ENCODE data around the gene AP5S1.
A peak's percentile ranks its signal among the peaks of the same experiment; 100 is the strongest.
"Not testable (repeated sequence)": the region's sequence is repeated elsewhere in the genome, so short reads cannot be mapped to it uniquely, and the experiment has no call there.

AP5S1 gene

DNA sequence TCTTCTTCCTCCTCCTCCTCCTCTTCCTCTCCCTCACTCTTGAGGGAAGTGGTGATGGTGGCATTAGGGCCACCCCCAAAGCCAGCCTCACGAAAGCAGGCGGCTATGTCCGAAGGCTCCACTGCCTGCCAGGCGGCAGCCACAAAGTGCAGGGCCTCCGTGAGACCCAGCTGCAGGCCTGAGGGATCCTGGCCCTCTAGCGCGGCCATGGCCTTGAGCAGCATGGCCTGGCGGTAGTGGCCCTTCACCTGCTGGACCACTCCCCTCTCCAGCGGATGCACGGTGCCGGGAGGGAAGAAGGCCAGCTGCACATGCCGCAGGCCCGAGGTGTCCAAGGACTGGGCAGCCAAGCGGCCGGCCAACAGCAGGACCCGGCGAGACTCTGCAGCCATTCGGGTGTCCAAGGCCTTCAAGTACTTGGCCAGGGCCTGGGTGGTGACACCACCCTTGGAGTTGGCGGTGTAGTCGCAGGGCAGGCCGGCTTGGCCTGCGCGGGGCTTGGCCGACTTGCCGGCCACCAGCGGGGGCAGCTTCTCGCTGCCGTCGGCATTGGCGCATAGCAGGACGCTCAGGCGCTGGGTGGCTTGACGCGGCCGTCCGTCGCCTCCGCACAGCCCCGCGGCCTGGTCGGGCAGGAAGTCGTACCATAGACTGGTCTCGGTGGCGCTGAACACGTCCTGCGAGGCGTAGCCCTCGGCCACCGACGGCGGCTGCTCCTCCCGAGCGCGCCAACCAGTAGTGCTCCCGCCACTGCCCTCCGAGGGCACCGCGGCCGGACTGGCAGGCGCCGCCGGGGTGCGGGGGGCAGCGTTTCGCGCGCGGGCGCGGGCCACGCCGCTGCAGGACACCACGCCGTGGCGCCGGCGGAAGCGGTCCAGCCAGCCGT, 34.9 kb upstream of the AP5S1 start:
- intact Hi-C loops (cut with micrococcal nuclease): loop anchor here (1.0 kb wide), 1 partner anchor 70 kb away; no protein-coding TSS in a partner anchor
- Mint-ChIP-seq H3K27me3 (peaks cover 3% of the 10 kb centered on the region), H3K4me3 (peak overlapping the region; percentile 81), H3K9me3 (no peaks in the 10 kb centered on the region), H3K36me3 (ENCODE audit: low read depth) (peaks cover 35% of the 10 kb centered on the region), H3K4me1 (ENCODE audit: low read depth) (peaks cover 61% of the 10 kb centered on the region), H3K27ac (peak overlapping the region; percentile 78)

DNA sequence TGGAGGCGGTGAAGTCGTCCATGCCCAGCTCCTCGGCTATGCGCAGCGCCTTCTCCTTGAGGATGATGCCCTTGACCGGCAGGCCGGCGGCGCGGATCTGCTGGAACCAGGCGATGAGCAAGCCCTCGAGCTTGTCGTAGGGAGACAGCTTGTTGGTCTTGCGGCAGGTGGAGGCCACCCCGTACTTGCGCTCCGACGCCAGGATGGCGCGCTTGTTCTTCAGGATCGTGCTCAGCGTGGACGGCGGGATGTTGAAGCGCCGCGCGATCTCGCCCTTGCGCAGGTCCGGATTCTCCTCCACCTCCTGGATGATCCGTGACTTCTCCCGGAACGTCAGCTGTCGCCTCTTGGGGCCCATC, 34.2 kb upstream of the AP5S1 start:
- H3K36me3 Mint-ChIP-seq (ENCODE audit: low read depth): peaks cover 35% of the 10 kb centered on the region
- intact Hi-C loops (cut with micrococcal nuclease): loop anchor here (1.0 kb wide), 1 partner anchor 69 kb away; no protein-coding TSS in a partner anchor
- peaks cover 3% of the 10 kb centered on the region for H3K27me3 Mint-ChIP-seq
- peaks cover 55% of the 10 kb centered on the region for H3K4me1 Mint-ChIP-seq (ENCODE audit: low read depth)
- peak overlapping the region; percentile 81 for H3K4me3 Mint-ChIP-seq
- H3K9me3 Mint-ChIP-seq: no peaks in the 10 kb centered on the region
- H3K27ac Mint-ChIP-seq: peak overlapping the region; percentile 78

DNA sequence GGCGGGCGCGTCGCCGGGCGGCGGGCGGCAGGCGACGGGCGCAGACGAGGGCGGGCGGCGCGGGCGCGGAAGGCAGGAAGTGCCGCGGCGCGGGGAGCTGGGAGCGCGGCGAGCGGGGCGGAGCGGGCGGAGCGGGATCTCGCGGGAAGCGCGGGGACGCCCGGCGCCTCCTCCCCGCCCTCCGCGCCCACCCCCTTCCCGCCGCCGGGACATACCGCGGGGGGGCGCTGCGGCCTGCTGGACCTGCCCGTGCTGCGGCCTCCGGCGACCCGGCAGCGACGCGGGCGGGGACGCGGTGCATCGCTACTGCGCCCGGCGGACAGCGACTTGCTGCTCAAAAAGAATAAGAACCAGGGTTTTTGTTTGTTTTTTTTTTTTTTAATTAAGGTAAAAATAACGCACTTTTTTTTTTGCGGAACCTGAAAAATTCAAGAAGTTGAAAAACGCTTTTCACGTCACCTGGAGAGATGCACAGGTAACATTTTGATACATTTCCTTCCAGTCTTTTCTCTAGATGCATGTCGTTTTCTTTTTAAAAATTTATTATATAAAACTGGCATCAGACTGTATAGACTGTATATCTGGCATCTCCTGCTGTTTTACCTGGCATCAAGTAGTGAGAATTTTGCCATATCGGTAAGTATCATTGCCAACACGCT, 33.6 kb upstream of the AP5S1 start, which contains the start of gene CENPB:
CENPB (minus strand) TSS at position 76 of the 659 bp plus-strand sequence. CDS start 257 bp downstream, outside the sequence.
- H3K4me1 Mint-ChIP-seq (ENCODE audit: low read depth): peaks cover 48% of the 10 kb centered on the region
- H3K36me3 Mint-ChIP-seq (ENCODE audit: low read depth): peaks cover 35% of the 10 kb centered on the region
- H3K27me3 Mint-ChIP-seq: peaks cover 3% of the 10 kb centered on the region
- intact Hi-C loops (cut with micrococcal nuclease): loop anchor here (1.0 kb wide), 2 partner anchors 34 to 69 kb away; partner anchors contain the start of gene AP5S1
- no peaks in the 10 kb centered on the region for H3K9me3 Mint-ChIP-seq
- peak within 1 kb of the TSS; percentile 81 for H3K4me3 Mint-ChIP-seq
- peak within 1 kb of the TSS; percentile 78 for H3K27ac Mint-ChIP-seq

- Mint-ChIP-seq H3K4me3 (no peak overlapping the region), H3K36me3 (ENCODE audit: low read depth) (peaks cover 35% of the 10 kb centered on the region), H3K27ac (peak overlapping the region; percentile 17), H3K9me3 (no peaks in the 10 kb centered on the region), H3K27me3 (peaks cover 3% of the 10 kb centered on the region), H3K4me1 (ENCODE audit: low read depth) (peaks cover 42% of the 10 kb centered on the region)
- intact Hi-C loops (cut with micrococcal nuclease): loop anchor here (1.0 kb wide), 1 partner anchor 33 kb away; the partner anchor contains the start of gene AP5S1
These were observed 32.9 kb upstream of the AP5S1 start for GRCh38 chr20:3787324-3788014.

DNA sequence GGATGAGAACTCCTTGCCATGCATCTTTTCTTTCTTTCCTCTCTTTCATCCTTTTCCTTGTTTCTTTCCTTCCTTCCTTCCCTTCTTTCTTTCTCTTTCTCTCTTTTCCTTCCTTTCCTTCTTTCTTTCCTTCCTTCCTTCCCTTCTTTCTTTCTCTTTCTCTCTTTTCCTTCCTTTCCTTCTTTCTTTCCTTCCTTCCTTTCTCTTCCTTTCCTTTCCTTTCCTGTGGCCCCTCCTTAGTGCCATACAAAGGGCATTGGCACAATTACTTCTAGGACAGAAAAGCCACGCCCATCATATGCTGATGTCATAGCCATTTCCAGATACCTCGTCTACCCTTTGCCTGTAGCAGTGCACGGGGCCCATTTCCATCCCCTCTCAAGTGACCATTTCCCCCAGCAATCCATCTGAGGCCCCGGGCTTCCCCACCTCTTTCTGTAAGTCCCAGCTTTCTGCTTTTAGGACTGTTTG, 31.6 kb upstream of the AP5S1 start:
- H3K4me1 Mint-ChIP-seq (ENCODE audit: low read depth): peaks cover 29% of the 10 kb centered on the region
- H3K36me3 Mint-ChIP-seq (ENCODE audit: low read depth): peaks cover 23% of the 10 kb centered on the region
- intact Hi-C loops (cut with micrococcal nuclease): no loop called here
- H3K9me3 Mint-ChIP-seq: no peaks in the 10 kb centered on the region
- peak overlapping the region; percentile 18 for H3K27ac Mint-ChIP-seq
- peaks cover 3% of the 10 kb centered on the region for H3K27me3 Mint-ChIP-seq
- H3K4me3 Mint-ChIP-seq: no peak overlapping the region

- H3K27me3 Mint-ChIP-seq; H3K9me3 Mint-ChIP-seq; intact Hi-C loops (cut with micrococcal nuclease); H3K4me3 Mint-ChIP-seq: not testable (repeated sequence)
- Mint-ChIP-seq H3K36me3 (ENCODE audit: low read depth) (peaks cover 18% of the 10 kb centered on the region), H3K27ac (peak overlapping the region; percentile 18), H3K4me1 (ENCODE audit: low read depth) (peaks cover 25% of the 10 kb centered on the region)
These were observed 31.1 kb upstream of the AP5S1 start for GRCh38 chr20:3789201-3789600.

- Mint-ChIP-seq H3K27ac (peak overlapping the region; percentile 93), H3K4me1 (ENCODE audit: low read depth) (peaks cover 46% of the 10 kb centered on the region), H3K36me3 (ENCODE audit: low read depth) (peaks cover 33% of the 10 kb centered on the region)
- not testable (repeated sequence) for H3K9me3 Mint-ChIP-seq, H3K27me3 Mint-ChIP-seq, H3K4me3 Mint-ChIP-seq
- intact Hi-C loops (cut with micrococcal nuclease): loop anchor here (2.0 kb wide), 1 partner anchor 27 kb away; the partner anchor contains the start of gene AP5S1
These were observed 26.2 kb upstream of the AP5S1 start for GRCh38 chr20:3794168-3794567.

GRCh38 chr20:3794701-3795420, 25.5 kb upstream of the AP5S1 start:
- no peaks in the 10 kb centered on the region for H3K9me3 Mint-ChIP-seq
- H3K27ac Mint-ChIP-seq: peak overlapping the region; percentile 93
- peaks cover 46% of the 10 kb centered on the region for H3K4me1 Mint-ChIP-seq (ENCODE audit: low read depth)
- H3K4me3 Mint-ChIP-seq: peak overlapping the region; percentile 81
- peaks cover 40% of the 10 kb centered on the region for H3K36me3 Mint-ChIP-seq (ENCODE audit: low read depth)
- H3K27me3 Mint-ChIP-seq: no peaks in the 10 kb centered on the region
- intact Hi-C loops (cut with micrococcal nuclease): loop anchor here (2.0 kb wide), 1 partner anchor 26 kb away; the partner anchor contains the start of gene AP5S1

- intact Hi-C loops (cut with micrococcal nuclease): loop anchor here (2.0 kb wide), 2 partner anchors 15 to 25 kb away; partner anchors contain the start of gene AP5S1
- no peaks in the 10 kb centered on the region for H3K27me3 Mint-ChIP-seq
- H3K4me1 Mint-ChIP-seq (ENCODE audit: low read depth): peaks cover 46% of the 10 kb centered on the region
- peak within 1 kb of the TSS; percentile 81 for H3K4me3 Mint-ChIP-seq
- no peaks in the 10 kb centered on the region for H3K9me3 Mint-ChIP-seq
- H3K27ac Mint-ChIP-seq: peak within 1 kb of the TSS; percentile 93
- peaks cover 49% of the 10 kb centered on the region for H3K36me3 Mint-ChIP-seq (ENCODE audit: low read depth)
These were observed 24.6 kb upstream of the AP5S1 start, which contains the start of gene CDC25B for GRCh38 chr20:3795511-3796468. CDC25B (plus strand) TSS chr20:3796310; CDS start chr20:3796532, 222 bp downstream.

- peak overlapping the region; percentile 93 for H3K27ac Mint-ChIP-seq
- peaks cover 53% of the 10 kb centered on the region for H3K4me1 Mint-ChIP-seq (ENCODE audit: low read depth)
- H3K9me3 Mint-ChIP-seq: no peaks in the 10 kb centered on the region
- H3K36me3 Mint-ChIP-seq (ENCODE audit: low read depth): peaks cover 58% of the 10 kb centered on the region
- no peaks in the 10 kb centered on the region for H3K27me3 Mint-ChIP-seq
- H3K4me3 Mint-ChIP-seq: peak overlapping the region; percentile 81
- intact Hi-C loops (cut with micrococcal nuclease): loop anchor here (2.0 kb wide), 1 partner anchor 14 kb away; no protein-coding TSS in a partner anchor
These were observed 23.7 kb upstream of the AP5S1 start for GRCh38 chr20:3796477-3797225.

DNA sequence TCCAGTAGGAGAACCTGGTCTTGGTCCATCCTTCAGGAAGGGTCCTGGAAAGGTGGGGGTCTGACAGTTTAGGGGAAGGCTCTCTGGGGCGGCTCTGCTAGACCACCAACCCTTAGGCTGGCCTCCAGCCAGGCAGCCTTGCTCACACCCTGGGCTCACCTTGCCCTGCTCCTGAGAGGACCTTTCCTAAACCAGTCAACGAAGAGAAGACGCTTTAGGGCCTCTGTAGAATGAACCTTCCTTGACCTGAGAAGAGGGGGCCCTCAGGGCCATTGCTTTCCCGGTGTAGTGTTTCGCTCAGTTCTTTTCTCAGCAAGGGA, 23.2 kb upstream of the AP5S1 start:
- Mint-ChIP-seq H3K4me3 (peak overlapping the region; percentile 81), H3K27me3 (no peaks in the 10 kb centered on the region), H3K9me3 (no peaks in the 10 kb centered on the region), H3K36me3 (ENCODE audit: low read depth) (peaks cover 63% of the 10 kb centered on the region), H3K27ac (peak overlapping the region; percentile 93), H3K4me1 (ENCODE audit: low read depth) (peaks cover 58% of the 10 kb centered on the region)
- intact Hi-C loops (cut with micrococcal nuclease): loop anchor here (2.0 kb wide), 1 partner anchor 14 kb away; no protein-coding TSS in a partner anchor

All from dendritic cell treated with granulocyte-macrophage colony-stimulating factor and Interleukin-4, amounts not matched to agents 40 ng/mL and 50 ng/mL, for 4 days (primary cell).